Stimulated activated CD4-positive, alpha-beta T cell treated with anti-CD3 and anti-CD28 coated beads, TNF-alpha, amount 100 ng/mL, for 1 hour (primary cell): Measurements from ENCODE around the gene SKA2.
"Not testable (repeated sequence)": the region's sequence is repeated elsewhere in the genome, so short reads cannot be mapped to it uniquely, and the experiment has no call there.

Experiments used
- DNase-seq, 3 donors: peaks; one replicate each; pipeline ENCODE4 v3.0.0-alpha.2; 2020; ENCODE audit warnings: low read depth in 3 of 3, low spot score in 1 of 3

The SKA2 gene

GRCh38 chr17:59101178-59101577 lies 53.8 kb downstream of the SKA2 start:
- no peak for DNase-seq

DNA sequence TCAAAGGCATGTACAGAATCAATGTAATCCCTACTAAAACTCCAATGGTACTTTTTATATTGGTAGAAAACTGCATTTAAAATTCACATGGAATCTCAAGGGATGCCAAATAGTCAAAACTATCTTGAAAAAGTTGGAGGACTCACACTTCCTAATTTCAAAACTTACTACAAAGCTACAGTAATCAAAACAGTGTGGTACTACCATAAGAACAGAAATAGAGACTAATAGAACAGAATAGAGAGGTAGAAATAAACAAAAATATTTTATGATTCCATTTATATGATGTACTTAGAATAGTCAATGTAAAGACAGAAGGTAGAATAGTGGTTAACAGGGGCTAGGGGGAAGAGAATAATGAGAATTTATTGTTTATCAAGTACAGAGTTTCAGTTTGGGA lies 57.1 kb downstream of the SKA2 start:
- DNase-seq = no peak

- no peak for DNase-seq
These were observed 60.0 kb downstream of the SKA2 start for GRCh38 chr17:59094861-59095530.

GRCh38 chr17:59093702-59094231 lies 61.2 kb downstream of the SKA2 start:
- no peak for DNase-seq

DNA sequence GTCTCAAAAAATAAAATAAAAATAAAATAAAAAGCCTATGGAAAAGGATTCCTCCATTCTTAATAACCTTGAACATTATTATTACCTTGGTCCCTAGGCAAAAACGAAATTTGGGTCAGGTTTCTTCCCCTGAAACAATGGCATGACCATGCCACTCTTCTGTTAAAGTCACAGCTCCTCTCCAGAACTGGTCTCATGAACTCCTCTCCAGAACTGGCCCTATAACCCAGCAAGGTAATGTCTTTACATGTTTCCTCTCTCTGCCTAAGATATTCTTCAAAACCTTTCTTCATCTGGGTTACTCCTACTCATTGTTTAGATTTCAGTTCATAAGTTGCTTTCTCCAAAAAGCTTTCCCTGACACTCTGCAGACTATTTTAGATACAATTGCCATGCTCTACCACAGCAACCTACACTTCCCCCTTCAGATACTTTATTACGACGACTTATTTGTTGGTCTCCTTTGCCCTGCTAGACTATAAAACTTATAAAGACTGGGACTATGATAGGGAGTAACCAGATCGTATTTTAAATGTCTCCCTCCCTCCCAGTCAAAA lies 61.8 kb downstream of the SKA2 start:
- no peak for DNase-seq

DNA sequence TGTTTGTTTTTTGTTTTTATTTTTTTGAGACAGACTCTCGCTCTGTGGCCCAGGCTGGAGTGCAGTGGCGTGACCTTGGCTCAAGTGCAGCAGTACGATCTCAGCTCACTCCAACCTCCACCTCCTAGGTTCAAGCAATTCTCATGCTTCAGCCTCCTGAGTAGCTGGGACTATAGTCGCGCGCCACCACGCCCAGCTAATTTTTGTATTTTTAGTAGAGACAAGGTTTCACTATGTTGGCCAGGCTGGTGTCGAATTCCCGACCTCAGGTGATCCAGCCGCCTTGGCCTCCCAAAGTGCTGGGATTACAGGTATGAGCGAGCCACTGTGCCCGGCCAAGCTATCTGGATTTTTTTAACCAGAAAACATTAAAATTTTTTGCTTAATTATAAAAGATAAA lies 64.4 kb downstream of the SKA2 start:
- not testable (repeated sequence) for DNase-seq

DNA sequence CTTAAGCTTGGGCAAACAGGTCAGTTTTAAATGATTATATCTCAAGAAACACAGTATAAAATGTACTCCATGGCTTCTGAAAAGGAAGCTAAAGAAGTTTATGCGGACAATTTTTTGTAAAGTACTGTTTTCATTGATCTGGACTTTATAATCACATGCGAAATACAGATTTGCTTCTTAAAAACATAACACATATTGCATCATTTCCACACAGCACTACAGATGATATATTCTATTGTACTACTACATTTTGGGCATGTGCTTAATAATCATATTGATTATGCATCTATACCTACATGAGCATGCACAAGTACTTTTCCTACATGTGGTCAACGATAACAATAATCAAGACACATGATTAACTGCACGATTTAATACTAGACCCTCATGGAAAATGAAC lies 70.8 kb downstream of the SKA2 start:
- DNase-seq = no peak

GRCh38 chr17:59074494-59074893 lies 80.5 kb downstream of the SKA2 start:
- no peak for DNase-seq

DNA sequence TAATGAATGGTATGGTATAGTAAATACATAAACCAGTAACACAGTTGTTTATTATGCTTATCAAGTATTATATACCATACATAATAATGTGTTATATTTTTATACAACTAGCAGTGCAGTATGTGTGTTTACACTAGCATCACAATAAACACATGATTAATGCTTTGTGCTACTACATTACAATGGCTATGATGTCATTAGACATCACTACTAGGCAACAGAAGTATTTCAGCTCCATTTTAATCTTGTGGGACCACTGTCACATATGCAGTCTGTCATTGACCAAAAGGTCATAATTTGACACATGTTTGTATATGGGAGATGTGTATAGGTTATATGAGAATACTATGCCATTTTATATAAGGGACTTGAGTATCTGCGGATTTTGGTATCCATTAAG lies 81.0 kb downstream of the SKA2 start:
- DNase-seq = no peak

DNA sequence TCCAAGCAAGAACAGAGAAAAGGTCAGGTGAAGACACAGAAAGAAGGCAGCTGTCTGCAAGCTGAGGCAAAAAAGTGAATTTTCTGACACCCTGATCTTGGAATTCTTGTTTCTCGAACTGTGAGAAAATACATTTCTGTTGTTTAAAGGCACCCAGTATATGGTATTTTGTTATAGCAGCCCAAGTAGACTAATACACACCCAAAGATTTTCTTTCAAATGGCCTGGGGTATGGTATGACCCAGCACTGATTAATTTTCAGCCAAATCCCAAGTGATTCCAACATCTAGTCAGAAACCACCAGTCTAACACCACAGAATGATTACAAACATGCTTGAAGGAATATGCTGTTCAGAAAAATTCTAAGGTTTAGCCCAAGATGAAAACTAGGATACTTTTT lies 85.1 kb downstream of the SKA2 start:
- no peak for DNase-seq

- no peak for DNase-seq
These were observed 87.2 kb downstream of the SKA2 start for GRCh38 chr17:59067756-59068155.

DNA sequence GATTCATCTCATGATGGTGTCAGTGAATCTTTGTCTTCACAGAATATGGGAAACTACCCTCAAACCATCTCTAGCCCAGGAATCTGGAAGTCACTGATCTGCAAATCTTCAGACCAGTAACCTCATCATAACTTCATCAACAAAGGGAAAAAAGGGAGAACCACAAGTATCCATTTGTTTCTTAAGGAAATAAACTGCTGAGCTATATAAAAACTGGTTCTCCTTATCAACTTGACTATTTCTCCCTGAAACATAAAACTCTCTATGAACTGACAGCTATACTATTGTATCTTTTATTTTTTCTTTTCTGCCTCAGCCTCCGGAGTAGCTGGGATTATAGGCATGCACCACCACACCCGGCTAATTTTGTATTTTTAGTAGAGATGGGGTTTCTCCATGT lies 87.6 kb downstream of the SKA2 start:
- no peak for DNase-seq

GRCh38 chr17:59062509-59062908 lies 92.5 kb downstream of the SKA2 start:
- DNase-seq = no peak
